Prostate gland (tissue), 2 donors: ENCODE data around the gene RAD23B.

Experiments used
- POLR2A ChIP-seq: fragments of 450-650 bp; IDR thresholded peaks from one replicate; pipeline ENCODE4 v1.6.1; 2016; ENCODE audit warnings: antibody characterized with exemption, mild to moderate bottlenecking
- POLR2AphosphoS5 ChIP-seq: sonication (generic); formaldehyde crosslinking; IDR thresholded peaks from one replicate; pipeline ENCODE4 v1.6.1; 2017; ENCODE audit warnings: antibody characterized with exemption
- TF ChIP-seq, protein P1 (sequence below), 4 experiments: fragments of 200-600 bp in 2 of 4; fragments of 450-650 bp in 2 of 4; sonication (generic) in 2 of 4; IDR thresholded peaks; 1 replicate in 3 of 4; 2 replicates in 1 of 4; pipeline ENCODE4 v1.5.1; 2016 to 2019; ENCODE audit warnings: antibody characterized with exemption in 4 of 4, mild to moderate bottlenecking in 2 of 4, moderate library complexity in 2 of 4

DNA sequence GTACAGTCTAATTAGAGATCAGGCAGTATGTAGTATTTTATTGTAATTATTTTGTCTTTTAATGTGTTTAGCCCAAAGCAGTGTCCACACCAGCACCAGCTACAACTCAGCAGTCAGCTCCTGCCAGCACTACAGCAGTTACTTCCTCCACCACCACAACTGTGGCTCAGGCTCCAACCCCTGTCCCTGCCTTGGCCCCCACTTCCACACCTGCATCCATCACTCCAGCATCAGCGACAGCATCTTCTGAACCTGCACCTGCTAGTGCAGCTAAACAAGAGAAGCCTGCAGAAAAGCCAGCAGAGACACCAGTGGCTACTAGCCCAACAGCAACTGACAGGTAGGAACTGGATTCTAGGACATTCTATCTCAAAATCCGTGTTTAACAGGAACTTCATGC is 23.2 kb downstream of the RAD23B start:
- no peak for TF ChIP-seq POLR2AphosphoS5
- TF ChIP-seq, protein P1, sequence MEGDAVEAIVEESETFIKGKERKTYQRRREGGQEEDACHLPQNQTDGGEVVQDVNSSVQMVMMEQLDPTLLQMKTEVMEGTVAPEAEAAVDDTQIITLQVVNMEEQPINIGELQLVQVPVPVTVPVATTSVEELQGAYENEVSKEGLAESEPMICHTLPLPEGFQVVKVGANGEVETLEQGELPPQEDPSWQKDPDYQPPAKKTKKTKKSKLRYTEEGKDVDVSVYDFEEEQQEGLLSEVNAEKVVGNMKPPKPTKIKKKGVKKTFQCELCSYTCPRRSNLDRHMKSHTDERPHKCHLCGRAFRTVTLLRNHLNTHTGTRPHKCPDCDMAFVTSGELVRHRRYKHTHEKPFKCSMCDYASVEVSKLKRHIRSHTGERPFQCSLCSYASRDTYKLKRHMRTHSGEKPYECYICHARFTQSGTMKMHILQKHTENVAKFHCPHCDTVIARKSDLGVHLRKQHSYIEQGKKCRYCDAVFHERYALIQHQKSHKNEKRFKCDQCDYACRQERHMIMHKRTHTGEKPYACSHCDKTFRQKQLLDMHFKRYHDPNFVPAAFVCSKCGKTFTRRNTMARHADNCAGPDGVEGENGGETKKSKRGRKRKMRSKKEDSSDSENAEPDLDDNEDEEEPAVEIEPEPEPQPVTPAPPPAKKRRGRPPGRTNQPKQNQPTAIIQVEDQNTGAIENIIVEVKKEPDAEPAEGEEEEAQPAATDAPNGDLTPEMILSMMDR (IDR thresholded peaks at IDR 0.05) = no peak
- TF ChIP-seq POLR2A = no peak
